Amniotic stem cell (primary cell): ENCODE results near the gene SDC4.

Source experiments
- DNase-seq: peaks from one replicate; lab custom pipeline; 2025; lab: John Stamatoyannopoulos, UW

The SDC4 gene

GRCh38 chr20:45343532-45344167 lies 4.6 kb downstream of the SDC4 start:
- DNase-seq, result no peak

- no peak for DNase-seq
These were observed 5.2 kb downstream of the SDC4 start for GRCh38 chr20:45342855-45343531.

DNA sequence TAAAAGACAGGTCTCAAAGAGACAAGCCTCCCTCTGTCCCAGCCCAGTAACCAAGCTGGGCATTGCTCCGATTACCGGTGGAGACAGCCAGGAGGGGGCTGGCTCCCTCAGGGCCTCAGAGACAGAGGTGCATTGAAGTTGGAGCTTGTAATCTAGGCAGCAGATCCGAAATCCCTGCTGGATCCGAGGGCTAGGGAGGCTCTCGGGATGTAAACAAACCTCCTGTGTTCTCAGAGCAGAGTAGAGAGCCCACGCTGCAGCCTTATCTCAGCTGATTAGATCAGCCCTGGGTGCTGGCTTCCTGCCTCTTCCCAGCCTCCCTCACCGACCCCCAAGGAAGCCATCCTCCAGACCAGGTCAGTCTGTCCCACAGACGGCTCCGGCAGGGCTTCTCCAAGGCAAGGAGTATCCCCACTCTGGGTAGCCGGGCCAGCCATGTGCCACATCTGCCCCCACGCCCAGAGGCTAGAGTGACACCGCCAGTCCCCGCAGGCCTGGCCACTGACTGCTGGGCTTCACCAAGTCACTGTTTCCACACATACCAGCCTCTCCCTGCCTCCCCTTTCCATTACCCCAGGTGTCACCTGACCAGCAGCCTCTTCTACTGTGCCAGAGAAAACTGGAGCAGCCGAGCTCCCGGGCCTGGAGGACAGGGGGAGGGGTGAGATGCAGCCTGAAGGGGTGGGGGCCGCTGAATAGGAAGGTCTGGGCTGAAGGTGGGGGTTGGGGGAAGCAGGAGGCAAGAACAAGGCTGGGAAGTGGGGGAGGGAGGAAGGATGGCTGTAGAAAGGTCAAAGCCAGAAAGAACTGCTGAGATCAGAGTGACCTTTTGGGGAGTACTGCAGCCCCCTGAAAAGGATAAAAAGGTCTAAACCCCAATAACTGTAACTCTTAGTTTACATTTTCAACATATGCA lies 6.0 kb downstream of the SDC4 start:
- DNase-seq, result peak; percentile 34

DNA sequence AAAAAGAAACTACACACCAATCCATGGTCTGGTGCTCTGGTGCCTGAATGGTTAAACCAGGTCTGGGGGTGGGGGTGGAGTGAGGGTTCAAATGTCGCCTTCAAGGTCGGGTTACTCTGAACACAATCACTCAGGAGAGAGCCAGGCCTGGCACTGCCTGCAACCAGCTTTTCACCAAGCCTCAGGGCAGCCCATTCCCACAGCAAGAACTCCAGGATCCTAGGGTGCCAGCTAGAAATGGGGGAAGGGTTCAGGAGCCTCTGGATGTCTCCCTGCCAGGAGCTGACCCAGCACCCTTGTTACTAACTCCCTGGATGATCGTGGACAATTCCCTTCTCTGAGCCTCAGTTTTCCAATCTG lies 6.7 kb downstream of the SDC4 start:
- DNase-seq, result no peak

- DNase-seq, result no peak
These were observed 7.3 kb downstream of the SDC4 start for GRCh38 chr20:45340951-45341350.

- DNase-seq, result no peak
These were observed 7.9 kb downstream of the SDC4 start for GRCh38 chr20:45340236-45340847.

DNA sequence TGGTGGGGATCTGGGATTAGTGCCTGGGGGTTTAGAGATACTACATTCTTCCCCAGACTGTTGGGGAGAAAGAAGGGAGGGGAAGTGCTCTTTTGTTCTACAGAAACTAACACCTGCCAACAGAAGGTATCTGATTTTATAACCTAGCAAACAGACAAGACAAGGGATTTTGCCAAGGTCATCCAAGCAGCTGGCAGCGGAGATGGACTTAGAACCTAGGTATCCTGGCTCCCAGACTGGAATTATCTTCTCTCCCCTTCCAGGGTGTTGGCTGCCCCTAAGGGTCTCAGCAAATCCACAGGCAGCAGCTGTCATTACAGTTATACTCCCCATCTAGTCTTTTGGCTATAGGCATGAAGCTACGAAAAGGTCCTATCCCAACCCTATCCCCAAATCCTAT lies 8.4 kb downstream of the SDC4 start:
- no peak for DNase-seq

- DNase-seq, result no peak
These were observed 9.1 kb downstream of the SDC4 start for GRCh38 chr20:45339084-45339483.

DNA sequence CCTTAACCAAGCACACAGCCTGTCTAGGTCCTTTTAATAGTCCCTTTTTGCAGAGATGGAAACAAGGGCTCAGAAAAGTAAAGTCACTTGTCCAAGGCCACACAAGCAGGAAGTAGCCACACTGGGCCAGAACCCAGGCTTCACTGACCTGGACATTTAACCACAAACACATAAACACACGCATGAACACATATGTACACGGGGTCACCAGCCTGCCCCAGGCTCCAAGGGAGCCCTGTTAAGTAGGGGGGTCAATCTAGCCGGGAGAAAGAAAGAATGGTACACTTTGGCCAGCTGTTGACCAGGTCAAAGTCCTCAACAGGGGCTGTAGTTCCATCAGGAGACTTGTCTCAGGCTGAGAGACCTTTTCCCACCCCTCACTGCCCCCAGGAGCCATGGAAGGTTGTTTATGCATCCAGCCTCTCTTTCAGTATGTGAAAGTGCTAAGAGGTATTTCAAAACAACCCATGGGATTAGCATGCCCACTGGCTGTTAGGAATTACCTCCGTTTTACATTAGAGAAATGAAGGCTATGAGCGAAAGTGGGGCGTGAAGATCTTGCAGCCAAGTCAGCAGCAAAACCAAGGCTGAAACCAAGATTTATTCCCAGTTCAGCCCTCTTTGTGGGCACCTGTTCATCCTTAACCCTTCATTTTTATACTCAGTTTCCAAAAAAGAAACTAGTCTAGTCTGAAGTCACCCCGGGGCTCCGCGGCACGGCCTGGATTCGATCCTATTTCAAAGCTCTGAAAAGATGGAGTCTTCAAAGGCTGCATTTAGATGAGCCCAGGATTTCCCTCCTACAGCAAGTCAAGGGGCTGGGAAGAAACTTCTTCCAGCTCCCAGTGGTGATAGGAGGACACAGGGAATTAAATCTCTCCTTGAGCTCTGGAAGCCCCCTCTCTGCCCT lies 9.8 kb downstream of the SDC4 start:
- DNase-seq, result no peak

DNA sequence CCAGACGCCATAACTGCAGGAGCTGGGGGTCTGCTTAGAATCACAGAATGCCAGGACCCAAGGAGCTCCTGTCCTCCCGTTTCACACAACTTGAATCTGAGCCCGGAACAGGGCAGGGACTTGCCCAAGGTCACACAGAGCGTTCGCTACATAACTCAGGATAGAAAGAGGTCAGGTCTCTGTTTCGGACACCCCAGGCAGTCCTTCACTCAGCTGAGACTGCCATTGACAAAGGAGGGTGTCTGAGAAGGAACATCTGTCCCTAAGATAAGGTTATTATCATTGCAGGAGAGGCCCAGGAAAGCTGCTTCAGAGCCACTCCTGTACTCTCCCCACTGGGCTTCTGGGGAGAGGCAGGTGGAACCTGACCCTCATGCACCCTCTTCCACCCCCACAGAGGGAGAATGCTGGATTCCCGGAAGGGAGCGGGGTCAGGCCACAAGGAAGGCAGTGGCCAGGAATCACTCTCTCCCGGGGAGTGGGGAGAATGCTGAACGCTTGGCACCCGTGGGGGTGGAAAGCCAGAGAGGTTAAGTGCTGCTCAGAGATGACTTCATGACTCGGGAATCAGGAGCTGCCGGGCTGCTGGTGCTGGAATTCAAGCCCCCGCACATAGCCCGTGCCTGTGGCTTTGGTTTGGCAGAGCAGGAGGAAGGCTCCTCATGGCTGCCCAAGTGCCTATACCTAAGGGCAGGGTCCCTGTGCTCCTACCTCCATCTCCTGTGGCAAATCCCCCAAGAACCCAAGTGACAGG lies 10.7 kb downstream of the SDC4 start:
- DNase-seq, result peak; percentile 91

DNA sequence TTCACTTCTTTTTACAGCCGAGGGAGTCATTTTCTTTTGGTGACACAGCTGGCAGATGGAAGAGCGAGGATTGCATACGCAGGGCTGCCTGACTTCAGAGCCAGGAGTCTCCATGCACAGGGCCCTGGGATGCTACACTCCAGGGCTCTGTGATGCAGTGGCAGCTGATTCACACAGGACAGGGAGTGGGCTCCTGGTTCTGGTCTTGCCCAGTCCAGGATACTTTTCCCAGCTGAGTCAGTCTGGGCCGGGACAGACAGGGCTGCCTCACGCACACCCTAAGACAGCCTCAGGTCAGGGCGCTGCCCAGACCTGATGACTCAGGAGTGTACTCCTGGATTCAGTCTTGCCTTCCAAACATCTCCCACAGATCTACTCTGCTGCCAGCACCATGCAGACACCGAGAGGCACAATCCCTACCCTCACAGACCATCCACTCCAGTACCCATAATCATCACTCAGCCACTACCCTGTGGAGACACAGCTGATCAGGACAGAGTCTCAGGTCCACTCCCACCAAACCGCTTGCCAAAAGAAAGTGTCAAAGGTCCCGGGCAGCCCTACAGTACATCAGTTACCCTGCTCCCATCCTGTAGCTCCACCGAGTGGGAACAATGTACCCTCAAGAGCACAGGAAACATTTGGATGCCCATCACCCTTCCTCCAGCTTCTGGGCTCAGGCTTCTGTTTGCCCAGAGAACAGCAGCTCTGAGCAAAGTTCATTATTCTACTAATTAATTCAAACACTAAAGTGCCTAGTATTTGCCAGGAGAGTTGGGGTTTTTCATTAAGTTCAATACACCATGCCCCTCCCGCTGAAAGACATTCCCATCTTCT lies 11.5 kb downstream of the SDC4 start:
- DNase-seq, result peak; percentile 81

- DNase-seq, result no peak
These were observed 17.7 kb downstream of the SDC4 start for GRCh38 chr20:45330476-45330875.

DNA sequence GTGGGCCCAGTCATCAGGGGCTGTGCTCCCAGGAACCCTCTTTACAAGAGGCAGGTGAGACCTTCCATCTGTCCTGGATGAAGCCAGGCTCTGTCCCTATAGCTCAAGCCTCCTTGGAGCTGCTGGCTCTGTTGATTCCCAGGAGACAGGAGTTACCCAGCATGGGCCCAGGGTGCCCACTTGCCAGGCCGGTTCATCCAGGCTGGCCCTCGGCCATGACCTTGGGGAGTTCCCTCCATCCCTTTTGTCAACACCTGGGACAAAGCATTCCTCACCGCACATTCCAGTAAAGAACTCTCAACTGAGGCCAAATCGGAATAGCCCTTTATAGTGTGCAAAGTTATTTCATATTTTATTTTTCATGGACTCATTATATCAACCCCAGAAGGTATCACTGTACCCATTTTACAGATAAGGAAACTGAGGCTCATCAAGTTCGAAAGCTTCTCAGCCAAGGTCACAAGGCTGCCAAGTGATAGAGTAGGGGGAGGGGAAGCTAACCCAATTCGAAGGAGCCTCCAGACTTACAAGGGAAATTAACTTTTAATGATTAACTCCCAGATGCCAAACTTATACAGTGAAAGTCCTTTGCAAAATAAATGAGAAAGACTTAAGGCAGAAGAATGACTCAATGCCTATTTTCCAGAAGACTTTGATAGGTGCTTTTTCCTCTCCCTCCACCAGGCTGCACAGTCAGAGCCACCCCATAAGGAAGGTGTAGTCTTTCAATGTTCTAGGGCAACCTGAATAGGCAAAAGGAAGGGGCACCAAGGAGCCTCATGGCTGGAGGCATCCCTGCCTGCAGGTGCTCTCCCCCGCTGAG lies 18.5 kb downstream of the SDC4 start:
- no peak for DNase-seq

GRCh38 chr20:45328451-45328850 lies 19.8 kb downstream of the SDC4 start:
- DNase-seq, result no peak

GRCh38 chr20:45325371-45325770 lies 22.9 kb downstream of the SDC4 start:
- DNase-seq, result no peak

- DNase-seq, result no peak
These were observed 24.5 kb downstream of the SDC4 start for GRCh38 chr20:45323731-45324130.

GRCh38 chr20:45322952-45323383 lies 25.3 kb downstream of the SDC4 start:
- DNase-seq, result no peak

DNA sequence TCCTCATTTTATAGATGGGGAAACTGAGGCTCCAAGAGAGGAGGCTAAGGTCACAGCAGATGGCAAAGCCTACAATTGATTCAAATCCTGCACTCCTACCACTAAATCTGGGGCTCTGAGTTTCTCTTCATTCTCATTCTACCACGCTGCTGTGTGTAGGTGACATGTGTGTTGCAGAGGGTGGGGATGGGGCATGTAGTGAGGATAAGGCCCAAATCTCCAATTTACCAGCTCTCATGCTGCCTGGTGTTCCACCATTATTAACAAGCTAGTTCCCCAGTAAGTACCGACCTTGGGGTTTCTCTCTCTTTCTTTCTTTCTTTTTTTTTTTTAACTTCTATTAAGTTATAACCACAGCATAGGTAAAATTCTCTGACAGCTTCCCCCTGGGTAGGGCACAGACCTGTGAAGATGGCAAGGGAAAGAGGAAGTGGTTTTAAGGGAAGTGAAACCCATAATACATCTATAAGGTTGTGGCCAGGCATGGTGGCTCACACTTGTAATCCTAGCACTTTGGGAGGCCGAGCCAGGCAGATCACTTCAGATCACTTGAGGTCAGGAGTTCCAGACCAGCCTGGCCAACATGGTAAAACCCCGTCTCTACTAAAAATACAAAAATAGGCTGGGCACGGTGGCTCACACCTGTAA lies 27.2 kb downstream of the SDC4 start:
- no peak for DNase-seq
